Measurements from ENCODE around the gene TTC39C. TPM values are rescaled to one million over a fixed set of nuclear protein-coding genes. Genes with fewer than 3 reads are reported as not detected.

Gene TTC39C
- total RNA-seq, 1 experiment from 2014 or later, result 24.7 TPM

- CTCF ChIA-PET, result no interaction called here
- Histone ChIP-seq H3K36me3 (ENCODE audit: low read depth, low read length) (no peaks in the 10 kb centered on the region), H3K9ac (ENCODE audit: low read length) (no peak overlapping the region), H4K20me1 (ENCODE audit: low read length) (no peaks in the 10 kb centered on the region), H3F3A (ENCODE audit: low read length, unreplicated experiment) (no peaks in the 10 kb centered on the region), H3K4me1 (ENCODE audit: insufficient read depth, low read length) (no peaks in the 10 kb centered on the region), H3K27ac (ENCODE audit: low read length) (no peak overlapping the region), H3K9me3 (ENCODE audit: low read length) (no peaks in the 10 kb centered on the region), H3K27me3 (ENCODE audit: low read length) (no peaks in the 10 kb centered on the region), H2AFZ (ENCODE audit: low read length) (no peak overlapping the region), H3K79me2 (ENCODE audit: low read length) (no peaks in the 10 kb centered on the region), H3K4me3 (ENCODE audit: low read length) (no peak overlapping the region), H3K9me2 (replicated peaks; ENCODE audit: low read length) (no peaks in the 10 kb centered on the region), H3K4me2 (ENCODE audit: low read length) (no peak overlapping the region)
- TF ChIP-seq EZH2 (IDR thresholded peaks at IDR 0.05; ENCODE audit: low read length, unreplicated experiment), result no peak
- TF ChIP-seq EZH2phosphoT487 (IDR thresholded peaks at IDR 0.05; ENCODE audit: borderline replicate concordance, low read length), result no peak
- TF ChIP-seq, protein P1, sequence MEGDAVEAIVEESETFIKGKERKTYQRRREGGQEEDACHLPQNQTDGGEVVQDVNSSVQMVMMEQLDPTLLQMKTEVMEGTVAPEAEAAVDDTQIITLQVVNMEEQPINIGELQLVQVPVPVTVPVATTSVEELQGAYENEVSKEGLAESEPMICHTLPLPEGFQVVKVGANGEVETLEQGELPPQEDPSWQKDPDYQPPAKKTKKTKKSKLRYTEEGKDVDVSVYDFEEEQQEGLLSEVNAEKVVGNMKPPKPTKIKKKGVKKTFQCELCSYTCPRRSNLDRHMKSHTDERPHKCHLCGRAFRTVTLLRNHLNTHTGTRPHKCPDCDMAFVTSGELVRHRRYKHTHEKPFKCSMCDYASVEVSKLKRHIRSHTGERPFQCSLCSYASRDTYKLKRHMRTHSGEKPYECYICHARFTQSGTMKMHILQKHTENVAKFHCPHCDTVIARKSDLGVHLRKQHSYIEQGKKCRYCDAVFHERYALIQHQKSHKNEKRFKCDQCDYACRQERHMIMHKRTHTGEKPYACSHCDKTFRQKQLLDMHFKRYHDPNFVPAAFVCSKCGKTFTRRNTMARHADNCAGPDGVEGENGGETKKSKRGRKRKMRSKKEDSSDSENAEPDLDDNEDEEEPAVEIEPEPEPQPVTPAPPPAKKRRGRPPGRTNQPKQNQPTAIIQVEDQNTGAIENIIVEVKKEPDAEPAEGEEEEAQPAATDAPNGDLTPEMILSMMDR (conservative IDR thresholded peaks at IDR 0.05; ENCODE audit: low read depth, low read length), result no peak
- DNase-seq, result no peak
- intact Hi-C loops (cut with micrococcal nuclease), result no loop called here
- POLR2A ChIA-PET (ENCODE audit: unreplicated experiment), result no interaction called here
- no peak for ATAC-seq
- no TSS peak for BruUV-seq (replicated peaks)
Measured at GRCh38 chr18:24094561-24094960, 80.0 kb downstream of the TTC39C start.

GRCh38 chr18:24095976-24096375 is 81.4 kb downstream of the TTC39C start:
- no peak overlapping the region for H3K4me2 ChIP-seq (ENCODE audit: low read length)
- no peaks in the 10 kb centered on the region for H3K9me2 ChIP-seq (replicated peaks; ENCODE audit: low read length)
- H3K9me3 ChIP-seq (ENCODE audit: low read length), result no peaks in the 10 kb centered on the region
- TF ChIP-seq EZH2 (IDR thresholded peaks at IDR 0.05; ENCODE audit: low read length, unreplicated experiment) (no peak), EZH2phosphoT487 (IDR thresholded peaks at IDR 0.05; ENCODE audit: borderline replicate concordance, low read length) (no peak)
- TF ChIP-seq, protein P1 (conservative IDR thresholded peaks at IDR 0.05; ENCODE audit: low read depth, low read length), result no peak
- no peaks in the 10 kb centered on the region for H3K27me3 ChIP-seq (ENCODE audit: low read length)
- no peak overlapping the region for H3K9ac ChIP-seq (ENCODE audit: low read length)
- H3F3A ChIP-seq (ENCODE audit: low read length, unreplicated experiment), result no peaks in the 10 kb centered on the region
- no peak for ATAC-seq
- ChIA-PET CTCF (no interaction called here), POLR2A (ENCODE audit: unreplicated experiment) (no interaction called here)
- no peak for DNase-seq
- no TSS peak for BruUV-seq (replicated peaks)
- no peak overlapping the region for H3K27ac ChIP-seq (ENCODE audit: low read length)
- no peak overlapping the region for H2AFZ ChIP-seq (ENCODE audit: low read length)
- H3K79me2 ChIP-seq (ENCODE audit: low read length), result no peaks in the 10 kb centered on the region
- H3K36me3 ChIP-seq (ENCODE audit: low read depth, low read length), result no peaks in the 10 kb centered on the region
- no peaks in the 10 kb centered on the region for H3K4me1 ChIP-seq (ENCODE audit: insufficient read depth, low read length)
- no peak overlapping the region for H3K4me3 ChIP-seq (ENCODE audit: low read length)
- intact Hi-C loops (cut with micrococcal nuclease), result no loop called here
- H4K20me1 ChIP-seq (ENCODE audit: low read length), result no peaks in the 10 kb centered on the region

GRCh38 chr18:24103320-24104021 is 88.9 kb downstream of the TTC39C start:
- H3K27ac ChIP-seq (ENCODE audit: low read length), result no peak overlapping the region
- H3F3A ChIP-seq (ENCODE audit: low read length, unreplicated experiment), result no peaks in the 10 kb centered on the region
- H3K4me1 ChIP-seq (ENCODE audit: insufficient read depth, low read length), result no peaks in the 10 kb centered on the region
- H3K9me3 ChIP-seq (ENCODE audit: low read length), result no peaks in the 10 kb centered on the region
- H4K20me1 ChIP-seq (ENCODE audit: low read length), result no peaks in the 10 kb centered on the region
- H3K9ac ChIP-seq (ENCODE audit: low read length), result no peak overlapping the region
- no peak overlapping the region for H3K4me2 ChIP-seq (ENCODE audit: low read length)
- ChIA-PET POLR2A (ENCODE audit: unreplicated experiment) (no interaction called here), CTCF (no interaction called here)
- no peaks in the 10 kb centered on the region for H3K36me3 ChIP-seq (ENCODE audit: low read depth, low read length)
- BruUV-seq (replicated peaks), result no TSS peak
- ATAC-seq (no peak), DNase-seq (no peak)
- H2AFZ ChIP-seq (ENCODE audit: low read length), result no peak overlapping the region
- no peak overlapping the region for H3K4me3 ChIP-seq (ENCODE audit: low read length)
- no peaks in the 10 kb centered on the region for H3K79me2 ChIP-seq (ENCODE audit: low read length)
- intact Hi-C loops (cut with micrococcal nuclease), result no loop called here
- no peaks in the 10 kb centered on the region for H3K9me2 ChIP-seq (replicated peaks; ENCODE audit: low read length)
- TF ChIP-seq, protein P1 (conservative IDR thresholded peaks at IDR 0.05; ENCODE audit: low read depth, low read length), result no peak
- no peak for TF ChIP-seq EZH2 (IDR thresholded peaks at IDR 0.05; ENCODE audit: low read length, unreplicated experiment)
- no peak for TF ChIP-seq EZH2phosphoT487 (IDR thresholded peaks at IDR 0.05; ENCODE audit: borderline replicate concordance, low read length)
- no peaks in the 10 kb centered on the region for H3K27me3 ChIP-seq (ENCODE audit: low read length)

Data from PC-3 (cell line).